ENCODE data around the gene FBF1. TPM values are rescaled to one million over a fixed set of nuclear protein-coding genes. Genes with fewer than 3 reads are reported as not detected.

The FBF1 gene
- polyA plus RNA-seq, 1 donor from 2014 or later = 13.5 TPM

- Histone ChIP-seq H3K9ac (ENCODE audit: low read length) (no peak overlapping the region), H3K27me3 (ENCODE audit: insufficient read depth, low read depth, low read length) (no peaks in the 10 kb centered on the region), H3K27ac (ENCODE audit: low read length) (no peak overlapping the region), H2AFZ (ENCODE audit: low read depth, low read length) (no peak overlapping the region), H3K4me3 (ENCODE audit: low read length) (no peak overlapping the region), H4K20me1 (ENCODE audit: insufficient read depth) (no peaks in the 10 kb centered on the region), H3K9me3 (ENCODE audit: low read length) (no peaks in the 10 kb centered on the region), H3K9me2 (ENCODE audit: insufficient read depth, low read length) (no peaks in the 10 kb centered on the region), H3F3A (ENCODE audit: insufficient read depth, low read length, poor library complexity, severe bottlenecking) (no peaks in the 10 kb centered on the region), H3K4me2 (ENCODE audit: low read length) (no peak overlapping the region), H3K36me3 (ENCODE audit: insufficient read depth, low read length) (peaks cover 10% of the 10 kb centered on the region), H3K79me2 (replicated peaks; ENCODE audit: insufficient read depth, low read length) (no peaks in the 10 kb centered on the region)
- no peak for TF ChIP-seq RAD21 (conservative IDR thresholded peaks at IDR 0.05)
- TF ChIP-seq REST (IDR thresholded peaks at IDR 0.05; ENCODE audit: borderline replicate concordance) = no peak
- no peak for TF ChIP-seq MXI1 (conservative IDR thresholded peaks at IDR 0.05; ENCODE audit: poor library complexity, severe bottlenecking)
- no peak for TF ChIP-seq SMC3 (conservative IDR thresholded peaks at IDR 0.05; ENCODE audit: poor library complexity)
- no peak for TF ChIP-seq POLR2AphosphoS5 (IDR thresholded peaks at IDR 0.05)
- no peak for TF ChIP-seq EZH2 (IDR thresholded peaks at IDR 0.05; ENCODE audit: borderline replicate concordance, insufficient read depth, low read length, poor library complexity, severe bottlenecking)
- TF ChIP-seq TAF1 (IDR thresholded peaks at IDR 0.05; ENCODE audit: low read depth) = no peak
- TF ChIP-seq EP300 (conservative IDR thresholded peaks at IDR 0.05; ENCODE audit: poor library complexity, severe bottlenecking) = no peak
- TF ChIP-seq CTCF (IDR thresholded peaks at IDR 0.05; ENCODE audit: poor library complexity, severe bottlenecking) = no peak
Observed at GRCh38 chr17:75943491-75943890, 2.6 kb upstream of the FBF1 start.

GRCh38 chr17:75942473-75942872 is 1.6 kb upstream of the FBF1 start:
- no peaks in the 10 kb centered on the region for H4K20me1 ChIP-seq (ENCODE audit: insufficient read depth)
- no peaks in the 10 kb centered on the region for H3F3A ChIP-seq (ENCODE audit: insufficient read depth, low read length, poor library complexity, severe bottlenecking)
- no peak overlapping the region for H3K4me3 ChIP-seq (ENCODE audit: low read length)
- H3K36me3 ChIP-seq (ENCODE audit: insufficient read depth, low read length) = peaks cover 10% of the 10 kb centered on the region
- no peak overlapping the region for H3K4me2 ChIP-seq (ENCODE audit: low read length)
- no peak overlapping the region for H3K9ac ChIP-seq (ENCODE audit: low read length)
- no peaks in the 10 kb centered on the region for H3K9me2 ChIP-seq (ENCODE audit: insufficient read depth, low read length)
- no peaks in the 10 kb centered on the region for H3K79me2 ChIP-seq (replicated peaks; ENCODE audit: insufficient read depth, low read length)
- H2AFZ ChIP-seq (ENCODE audit: low read depth, low read length) = no peak overlapping the region
- H3K27me3 ChIP-seq (ENCODE audit: insufficient read depth, low read depth, low read length) = no peaks in the 10 kb centered on the region
- TF ChIP-seq REST (IDR thresholded peaks at IDR 0.05; ENCODE audit: borderline replicate concordance) (no peak), SMC3 (conservative IDR thresholded peaks at IDR 0.05; ENCODE audit: poor library complexity) (no peak), EZH2 (IDR thresholded peaks at IDR 0.05; ENCODE audit: borderline replicate concordance, insufficient read depth, low read length, poor library complexity, severe bottlenecking) (no peak), MXI1 (conservative IDR thresholded peaks at IDR 0.05; ENCODE audit: poor library complexity, severe bottlenecking) (no peak), EP300 (conservative IDR thresholded peaks at IDR 0.05; ENCODE audit: poor library complexity, severe bottlenecking) (no peak), TAF1 (IDR thresholded peaks at IDR 0.05; ENCODE audit: low read depth) (no peak), CTCF (IDR thresholded peaks at IDR 0.05; ENCODE audit: poor library complexity, severe bottlenecking) (no peak), POLR2AphosphoS5 (IDR thresholded peaks at IDR 0.05) (no peak), RAD21 (conservative IDR thresholded peaks at IDR 0.05) (no peak)
- no peaks in the 10 kb centered on the region for H3K9me3 ChIP-seq (ENCODE audit: low read length)
- H3K27ac ChIP-seq (ENCODE audit: low read length) = no peak overlapping the region
